Measurements from ENCODE around the gene GNPTG.

GNPTG gene

DNA sequence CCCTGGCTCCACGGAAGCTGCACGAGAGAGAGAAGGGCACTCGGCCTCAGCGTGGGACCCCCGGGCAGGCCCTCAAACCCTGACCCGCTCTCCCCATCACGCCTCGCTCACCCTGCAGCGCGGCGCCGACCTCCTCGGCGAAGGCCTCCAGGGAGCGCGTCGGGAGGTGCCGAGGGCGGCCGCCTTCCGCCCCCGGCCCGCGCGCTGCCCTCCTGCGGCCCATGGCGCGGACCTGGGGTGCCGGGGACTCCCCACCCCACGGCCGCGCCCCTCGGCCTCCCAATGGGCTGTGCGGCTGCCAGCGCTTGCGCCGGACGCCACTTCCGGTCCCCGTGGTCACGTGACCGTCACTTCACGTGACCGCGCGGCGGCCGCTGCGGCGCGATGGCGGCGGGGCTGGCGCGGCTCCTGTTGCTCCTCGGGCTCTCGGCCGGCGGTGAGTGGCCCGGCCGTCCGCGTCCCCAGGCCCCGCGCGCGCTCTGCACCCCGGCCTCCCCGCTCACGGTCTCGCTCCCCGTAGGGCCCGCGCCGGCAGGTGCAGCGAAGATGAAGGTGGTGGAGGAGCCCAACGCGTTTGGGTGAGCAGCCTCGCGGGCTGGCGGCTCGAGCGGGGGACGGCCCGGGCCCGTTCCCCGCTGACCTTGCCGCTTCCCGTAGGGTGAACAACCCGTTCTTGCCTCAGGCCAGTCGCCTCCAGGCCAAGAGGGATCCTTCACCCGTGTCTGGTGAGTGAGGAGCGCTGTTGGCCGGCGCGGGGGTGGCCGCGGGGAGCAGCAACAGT lies at the start of gene GNPTG, which contains the start of gene TSR3:
GNPTG (plus strand) TSS at position 350 of the 781 bp plus-strand sequence; CDS start at position 385, 35 bp downstream.
TSR3 (minus strand) TSS at position 297 of the 781 bp plus-strand sequence; CDS start at position 223, 74 bp downstream.
- peak within 1 kb of the TSS; percentile 49 for H2AFZ ChIP-seq (ENCODE audit: low read length, unreplicated experiment)
- H3K27ac ChIP-seq (ENCODE audit: low read depth, low read length), result no peak within 1 kb of the TSS
- peaks cover 12% of the 10 kb centered on the region for H3K4me1 ChIP-seq (ENCODE audit: control insufficient read depth, insufficient read depth, low read length, unreplicated experiment)
- peak within 1 kb of the TSS; percentile 92 for H3K4me3 ChIP-seq (ENCODE audit: low read depth, low read length)
- peaks cover 3% of the 10 kb centered on the region; the same call in 1 of the 2 replicates for H3K36me3 ChIP-seq (ENCODE audit: insufficient read depth, low read length)
- H3K27me3 ChIP-seq (ENCODE audit: insufficient read depth, low read length), result no peaks in the 10 kb centered on the region
- H3K79me2 ChIP-seq (ENCODE audit: control insufficient read depth, insufficient read depth, low read length, unreplicated experiment), result peaks cover 60% of the 10 kb centered on the region

GRCh38 chr16:1305823-1306222 lies 45.9 kb upstream of the GNPTG start:
- H3K27ac ChIP-seq (ENCODE audit: low read depth, low read length), result no peak overlapping the region
- no peaks in the 10 kb centered on the region for H3K36me3 ChIP-seq (ENCODE audit: insufficient read depth, low read length)
- H3K27me3 ChIP-seq (ENCODE audit: insufficient read depth, low read length), result no peaks in the 10 kb centered on the region
- no peak overlapping the region for H2AFZ ChIP-seq (ENCODE audit: low read length, unreplicated experiment)
- no peak overlapping the region for H3K4me3 ChIP-seq (ENCODE audit: low read depth, low read length)
- peaks cover 3% of the 10 kb centered on the region for H3K4me1 ChIP-seq (ENCODE audit: control insufficient read depth, insufficient read depth, low read length, unreplicated experiment)
- H3K79me2 ChIP-seq (ENCODE audit: control insufficient read depth, insufficient read depth, low read length, unreplicated experiment), result peaks cover 11% of the 10 kb centered on the region

DNA sequence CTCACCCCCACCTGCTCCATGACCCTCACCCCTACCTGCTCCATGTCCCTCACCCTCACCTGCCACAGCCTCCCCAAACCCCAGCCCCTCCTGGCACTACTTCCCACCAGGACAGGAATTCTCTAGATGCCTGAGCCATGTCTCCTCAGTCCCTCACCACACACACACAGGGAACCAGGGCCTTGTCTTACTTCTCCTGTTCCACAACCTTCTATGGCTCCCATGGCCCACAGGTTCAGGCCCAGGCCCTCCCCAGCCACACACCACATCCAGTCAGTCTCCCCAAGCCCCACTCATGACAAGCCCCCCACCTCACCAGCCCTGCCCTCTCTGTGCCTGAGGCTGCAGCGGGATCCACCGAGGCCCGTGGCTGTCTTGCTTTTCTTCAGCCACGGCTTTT lies 45.4 kb upstream of the GNPTG start:
- no peaks in the 10 kb centered on the region for H3K36me3 ChIP-seq (ENCODE audit: insufficient read depth, low read length)
- no peak overlapping the region for H2AFZ ChIP-seq (ENCODE audit: low read length, unreplicated experiment)
- H3K4me1 ChIP-seq (ENCODE audit: control insufficient read depth, insufficient read depth, low read length, unreplicated experiment), result peaks cover 7% of the 10 kb centered on the region
- H3K27me3 ChIP-seq (ENCODE audit: insufficient read depth, low read length), result no peaks in the 10 kb centered on the region
- peaks cover 16% of the 10 kb centered on the region for H3K79me2 ChIP-seq (ENCODE audit: control insufficient read depth, insufficient read depth, low read length, unreplicated experiment)
- no peak overlapping the region for H3K4me3 ChIP-seq (ENCODE audit: low read depth, low read length)
- H3K27ac ChIP-seq (ENCODE audit: low read depth, low read length), result no peak overlapping the region

DNA sequence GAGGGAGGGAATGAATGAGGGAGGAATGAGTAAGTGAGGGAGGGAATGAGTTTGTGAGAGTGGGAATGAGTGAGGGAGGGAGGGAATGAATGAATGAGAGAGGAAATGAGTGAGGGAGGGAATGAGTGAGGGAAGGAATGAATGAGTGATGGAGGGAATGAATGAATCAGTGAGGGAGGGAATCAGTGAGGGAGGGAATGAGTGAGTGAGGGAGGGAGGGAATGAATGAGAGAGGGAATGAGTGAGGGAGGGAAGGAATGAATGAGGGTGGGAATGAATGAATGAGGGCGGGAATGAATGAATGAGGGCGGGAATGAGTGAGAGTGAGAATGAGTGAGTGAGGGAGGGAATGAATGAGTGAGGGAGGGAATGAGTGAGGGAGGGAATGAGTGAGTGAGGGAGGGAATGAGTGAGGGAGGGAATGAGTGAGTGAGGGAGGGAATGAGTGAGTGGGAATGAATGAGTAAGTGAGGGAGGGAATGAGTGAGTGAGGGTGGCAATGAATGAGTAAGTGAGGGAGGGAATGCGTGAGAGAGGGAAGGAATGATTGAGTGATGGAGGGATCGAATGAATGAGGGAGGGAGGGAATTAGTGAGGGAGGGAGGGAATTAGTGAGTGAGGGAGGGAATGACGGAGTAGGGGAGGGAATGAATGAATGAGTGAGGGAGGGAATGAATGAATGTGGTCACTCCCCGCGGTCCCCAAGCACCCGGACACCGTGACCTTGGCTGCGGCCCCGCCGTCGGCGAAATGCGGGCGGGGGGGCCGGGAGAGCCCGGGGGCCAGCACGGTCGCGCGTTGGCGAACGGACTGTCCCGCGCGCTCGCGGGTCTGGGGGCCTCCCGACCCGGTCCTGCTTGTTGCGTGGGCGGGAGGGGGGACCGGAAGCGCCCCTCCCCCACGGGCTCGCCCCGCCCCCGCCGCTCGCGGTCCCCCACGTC lies 43.4 kb upstream of the GNPTG start:
- peak overlapping the region; percentile 86 for H3K4me3 ChIP-seq (ENCODE audit: low read depth, low read length)
- H2AFZ ChIP-seq (ENCODE audit: low read length, unreplicated experiment), result no peak overlapping the region
- H3K79me2 ChIP-seq (ENCODE audit: control insufficient read depth, insufficient read depth, low read length, unreplicated experiment), result peaks cover 35% of the 10 kb centered on the region
- H3K4me1 ChIP-seq (ENCODE audit: control insufficient read depth, insufficient read depth, low read length, unreplicated experiment), result peaks cover 22% of the 10 kb centered on the region
- H3K27me3 ChIP-seq (ENCODE audit: insufficient read depth, low read length), result no peaks in the 10 kb centered on the region
- peaks cover 6% of the 10 kb centered on the region; the same call in 1 of the 2 replicates for H3K36me3 ChIP-seq (ENCODE audit: insufficient read depth, low read length)
- H3K27ac ChIP-seq (ENCODE audit: low read depth, low read length), result peak overlapping the region; percentile 99

- Histone ChIP-seq H3K27ac (ENCODE audit: low read depth, low read length) (peak within 1 kb of the TSS; percentile 99), H3K27me3 (ENCODE audit: insufficient read depth, low read length) (no peaks in the 10 kb centered on the region), H3K4me3 (ENCODE audit: low read depth, low read length) (peak within 1 kb of the TSS; percentile 94), H3K79me2 (ENCODE audit: control insufficient read depth, insufficient read depth, low read length, unreplicated experiment) (peaks cover 45% of the 10 kb centered on the region), H3K36me3 (ENCODE audit: insufficient read depth, low read length) (peaks cover 6% of the 10 kb centered on the region; the same call in 1 of the 2 replicates), H3K4me1 (ENCODE audit: control insufficient read depth, insufficient read depth, low read length, unreplicated experiment) (peaks cover 22% of the 10 kb centered on the region), H2AFZ (ENCODE audit: low read length, unreplicated experiment) (peak within 1 kb of the TSS; percentile 84)
Measured at GRCh38 chr16:1308977-1309885, 42.5 kb upstream of the GNPTG start, which contains the start of gene UBE2I. Gene UBE2I (plus strand): TSS chr16:1309636. CDS start chr16:1314031, 4,395 bp downstream.

- peaks cover 54% of the 10 kb centered on the region for H3K79me2 ChIP-seq (ENCODE audit: control insufficient read depth, insufficient read depth, low read length, unreplicated experiment)
- H3K27ac ChIP-seq (ENCODE audit: low read depth, low read length), result peak overlapping the region; percentile 53
- no peaks in the 10 kb centered on the region for H3K27me3 ChIP-seq (ENCODE audit: insufficient read depth, low read length)
Measured at GRCh38 chr16:1309888-1310831, 41.6 kb upstream of the GNPTG start.

GRCh38 chr16:1310832-1311200 lies 40.9 kb upstream of the GNPTG start:
- no peak overlapping the region for H2AFZ ChIP-seq (ENCODE audit: low read length, unreplicated experiment)
- H3K27ac ChIP-seq (ENCODE audit: low read depth, low read length), result peak overlapping the region; percentile 53; the same call in 1 of the 2 replicates
- H3K27me3 ChIP-seq (ENCODE audit: insufficient read depth, low read length), result no peaks in the 10 kb centered on the region
- peaks cover 16% of the 10 kb centered on the region; the same call in 1 of the 2 replicates for H3K36me3 ChIP-seq (ENCODE audit: insufficient read depth, low read length)
- peaks cover 22% of the 10 kb centered on the region for H3K4me1 ChIP-seq (ENCODE audit: control insufficient read depth, insufficient read depth, low read length, unreplicated experiment)
- peak overlapping the region; percentile 94 for H3K4me3 ChIP-seq (ENCODE audit: low read depth, low read length)
- peaks cover 60% of the 10 kb centered on the region for H3K79me2 ChIP-seq (ENCODE audit: control insufficient read depth, insufficient read depth, low read length, unreplicated experiment)

More at GRCh38 chr16:1309888-1310831, 41.6 kb upstream of the GNPTG start:
- H3K4me1 ChIP-seq (ENCODE audit: control insufficient read depth, insufficient read depth, low read length, unreplicated experiment), result peaks cover 22% of the 10 kb centered on the region
- peaks cover 11% of the 10 kb centered on the region; the same call in 1 of the 2 replicates for H3K36me3 ChIP-seq (ENCODE audit: insufficient read depth, low read length)
- no peak overlapping the region for H2AFZ ChIP-seq (ENCODE audit: low read length, unreplicated experiment)
- peak overlapping the region; percentile 94 for H3K4me3 ChIP-seq (ENCODE audit: low read depth, low read length)

DNA sequence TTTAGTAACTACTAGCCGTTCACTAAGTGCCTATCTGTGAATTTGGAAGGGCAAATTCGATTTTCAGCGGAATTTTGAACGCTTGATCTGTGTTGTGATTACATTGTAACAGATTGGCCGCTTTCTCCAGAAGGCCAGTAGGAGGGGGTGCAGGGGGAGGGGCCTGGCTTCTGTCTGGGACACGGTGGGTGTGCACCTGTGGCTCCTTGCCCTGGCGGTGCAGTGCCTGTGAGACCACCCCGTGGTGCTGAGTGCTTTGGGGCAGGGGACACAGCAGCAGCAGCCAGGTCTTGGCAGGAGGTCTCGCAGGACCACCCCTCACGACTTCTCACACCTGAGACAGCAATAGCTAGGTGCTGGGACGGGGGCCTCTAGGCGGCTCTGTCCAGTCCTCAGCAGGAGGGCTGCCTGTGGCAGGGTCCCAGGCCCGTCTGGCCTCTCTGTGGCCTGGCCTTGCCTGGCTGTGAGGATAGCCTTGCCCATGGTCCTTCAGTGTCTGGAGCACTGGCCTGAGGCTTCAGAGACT lies 40.5 kb upstream of the GNPTG start:
- Histone ChIP-seq H3K27ac (ENCODE audit: low read depth, low read length) (no peak overlapping the region), H3K4me3 (ENCODE audit: low read depth, low read length) (peak overlapping the region; percentile 94), H3K4me1 (ENCODE audit: control insufficient read depth, insufficient read depth, low read length, unreplicated experiment) (peaks cover 22% of the 10 kb centered on the region), H2AFZ (ENCODE audit: low read length, unreplicated experiment) (no peak overlapping the region), H3K79me2 (ENCODE audit: control insufficient read depth, insufficient read depth, low read length, unreplicated experiment) (peaks cover 65% of the 10 kb centered on the region), H3K27me3 (ENCODE audit: insufficient read depth, low read length) (no peaks in the 10 kb centered on the region), H3K36me3 (ENCODE audit: insufficient read depth, low read length) (peaks cover 19% of the 10 kb centered on the region; the same call in 1 of the 2 replicates)
